GM11168 (cell line): Measurements from ENCODE around the gene KLF1.
"Not testable (repeated sequence)": the region's sequence is repeated elsewhere in the genome, so short reads cannot be mapped to it uniquely, and the experiment has no call there.

Experiments used
- in situ Hi-C: fragments of 300-500 bp; cut with MboI; formaldehyde crosslinking; loops from one replicate; pipeline ENCODE4 v1.12.0; 2022; ENCODE audit warnings: low sequenced_read_pairs; ENCODE audit not compliant: unreplicated experiment

KLF1 gene

GRCh38 chr19:12868540-12869112, 18.4 kb downstream of the KLF1 start:
- in situ Hi-C loops = no loop called here

- in situ Hi-C loops = no loop called here
Observed at GRCh38 chr19:12867120-12868099, 19.6 kb downstream of the KLF1 start.

GRCh38 chr19:12866416-12867119, 20.4 kb downstream of the KLF1 start:
- in situ Hi-C loops = no loop called here

DNA sequence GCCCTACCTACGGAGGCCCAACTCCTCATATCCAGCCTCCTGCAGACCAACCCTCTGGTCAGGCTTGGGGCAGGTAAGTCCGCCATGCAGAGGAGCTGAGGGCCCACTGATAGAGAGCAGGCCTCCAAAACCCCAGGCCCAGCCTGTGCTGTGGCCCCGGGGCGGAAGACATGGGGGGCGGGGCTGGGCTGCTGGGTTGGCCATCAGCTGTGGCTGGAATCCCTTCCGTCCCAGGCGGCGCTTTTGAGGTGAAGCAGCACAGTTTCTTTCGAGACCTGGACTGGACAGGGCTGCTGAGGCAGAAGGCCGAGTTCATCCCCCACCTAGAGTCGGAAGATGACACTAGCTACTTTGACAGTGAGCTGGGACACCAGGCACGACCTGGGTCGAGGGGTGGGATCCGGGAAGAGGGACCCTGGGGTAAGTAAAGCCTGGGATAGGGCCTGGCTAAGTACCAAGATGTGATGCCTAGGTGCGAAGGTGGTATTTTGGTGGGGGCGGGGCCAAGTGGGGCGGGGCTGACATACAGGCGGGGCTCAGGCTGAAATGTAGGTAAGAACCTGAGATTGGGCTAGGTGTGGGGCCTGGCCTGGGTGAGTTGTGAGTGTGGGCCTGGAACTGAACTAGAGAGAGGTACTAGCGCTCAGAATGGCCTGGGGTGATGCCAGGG, 21.1 kb downstream of the KLF1 start:
- in situ Hi-C loops = no loop called here

- in situ Hi-C loops = no loop called here
Observed at GRCh38 chr19:12864721-12865715, 22.0 kb downstream of the KLF1 start.

DNA sequence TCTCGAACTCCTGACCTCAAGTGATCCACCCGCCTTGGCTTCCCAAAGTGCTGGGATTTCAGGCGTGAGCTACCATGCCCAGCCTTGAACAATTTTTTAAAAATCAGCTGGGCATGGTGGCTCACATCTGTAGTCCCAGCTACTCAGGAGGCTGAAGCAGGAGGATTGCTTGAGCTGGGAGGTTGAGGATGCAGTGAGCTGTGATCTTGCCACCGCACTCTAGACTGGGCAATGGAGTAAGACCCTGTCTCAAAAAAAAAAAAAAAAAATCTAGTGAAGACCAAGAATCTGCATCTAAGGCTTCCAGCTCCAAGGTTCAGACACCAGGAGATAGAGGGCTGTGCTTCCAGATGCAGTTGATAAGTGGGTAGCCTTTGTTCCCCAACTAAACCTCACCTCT, 22.9 kb downstream of the KLF1 start:
- in situ Hi-C loops = no loop called here

GRCh38 chr19:12859546-12859945, 27.5 kb downstream of the KLF1 start:
- in situ Hi-C loops = no loop called here

DNA sequence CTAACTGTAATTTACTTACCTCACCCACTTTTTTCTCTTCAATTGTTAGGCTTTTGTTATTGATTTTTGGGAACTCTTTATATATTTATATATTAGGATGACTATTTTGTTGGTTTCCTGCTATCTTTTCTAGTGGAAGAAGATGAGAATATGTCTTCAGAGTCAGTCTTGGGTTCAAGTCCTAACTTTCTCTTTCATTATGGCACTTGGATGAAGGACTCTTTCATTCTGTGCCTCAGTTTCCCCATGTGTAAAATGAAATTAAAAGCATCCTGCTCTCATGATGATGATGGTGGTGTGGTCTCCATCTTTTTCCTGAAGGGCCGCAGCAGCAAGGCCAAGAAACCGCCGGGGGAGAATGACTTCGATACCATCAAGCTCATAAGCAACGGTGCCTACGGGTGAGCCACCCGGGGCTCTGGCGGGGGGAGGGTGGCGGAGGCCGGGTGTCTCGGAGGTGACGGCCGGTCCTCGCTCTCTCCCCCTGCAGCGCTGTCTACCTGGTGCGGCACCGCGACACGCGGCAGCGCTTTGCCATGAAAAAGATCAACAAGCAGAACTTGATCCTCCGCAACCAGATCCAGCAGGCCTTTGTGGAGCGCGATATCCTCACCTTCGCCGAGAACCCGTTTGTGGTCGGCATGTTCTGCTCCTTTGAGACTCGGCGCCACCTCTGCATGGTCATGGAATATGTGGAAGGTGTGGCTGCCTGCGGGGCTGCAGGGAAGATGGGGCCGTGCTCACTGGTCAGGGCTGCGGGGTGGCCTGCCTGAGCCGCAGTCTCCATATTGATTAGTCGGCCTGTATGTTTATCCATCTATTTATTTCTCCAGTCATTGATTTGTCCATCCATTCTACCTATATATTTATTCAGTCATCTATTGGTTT, 28.7 kb downstream of the KLF1 start:
- in situ Hi-C loops = no loop called here

DNA sequence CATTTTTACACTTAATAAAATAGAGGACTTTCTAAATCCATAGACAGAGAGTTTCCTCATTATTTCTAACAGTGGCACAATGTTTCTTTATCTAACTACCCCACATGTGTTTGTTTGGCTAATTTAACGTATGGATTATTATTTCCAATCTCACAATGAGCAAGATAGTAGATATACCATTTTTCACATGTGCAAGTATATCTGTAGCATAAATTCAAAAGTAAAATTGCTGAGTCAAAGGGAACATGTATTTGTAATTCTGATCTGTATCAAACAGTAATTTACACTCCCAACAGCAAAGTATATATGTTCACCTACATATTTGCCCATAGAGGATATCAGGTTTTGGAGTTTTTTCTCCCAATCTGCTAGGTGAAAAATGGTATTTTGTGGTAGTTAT, 30.3 kb downstream of the KLF1 start:
- in situ Hi-C loops = no loop called here

DNA sequence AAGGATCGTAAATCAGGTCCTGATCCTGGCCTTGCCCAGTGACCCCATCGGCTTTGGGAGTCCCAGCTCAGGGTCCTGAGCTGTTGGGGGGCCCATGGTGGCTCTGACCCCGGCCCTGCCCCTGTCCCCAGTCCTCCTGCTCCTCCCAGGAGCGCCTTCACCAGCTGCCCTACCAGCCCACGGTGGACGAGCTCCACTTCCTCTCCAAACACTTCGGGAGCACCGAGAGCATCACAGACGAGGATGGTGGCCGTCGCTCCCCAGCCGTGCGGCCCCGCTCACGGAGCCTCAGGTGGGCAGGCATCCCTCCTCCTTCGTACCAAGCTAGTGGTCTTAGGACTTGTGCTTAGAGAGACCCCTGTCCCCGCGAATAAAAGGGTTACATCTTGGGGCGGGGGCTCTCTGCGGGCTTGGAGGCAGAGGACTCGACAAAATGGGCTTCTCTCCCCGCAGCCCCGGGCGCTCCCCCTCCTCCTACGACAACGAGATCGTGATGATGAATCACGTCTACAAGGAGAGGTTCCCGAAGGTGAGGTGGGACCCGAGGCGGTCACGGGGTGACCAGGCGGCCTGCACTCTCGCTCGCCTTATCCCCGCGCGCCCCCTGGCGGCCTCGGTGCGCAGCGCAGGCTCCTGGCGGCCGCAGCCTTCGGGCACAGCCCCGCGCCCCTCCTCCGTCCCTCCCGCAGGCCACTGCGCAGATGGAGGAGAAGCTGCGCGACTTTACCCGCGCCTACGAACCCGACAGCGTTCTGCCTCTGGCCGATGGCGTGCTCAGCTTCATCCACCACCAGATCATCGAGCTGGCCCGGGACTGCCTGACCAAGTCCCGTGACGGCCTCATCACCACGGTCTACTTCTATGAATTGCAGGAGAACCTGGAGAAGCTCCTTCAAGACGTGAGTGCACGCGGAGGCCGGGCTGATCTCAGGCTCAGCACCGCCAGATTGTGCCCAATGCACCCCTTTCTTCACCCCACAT, 39.6 kb downstream of the KLF1 start:
- in situ Hi-C loops = no loop called here

GRCh38 chr19:12846613-12847012, 40.4 kb downstream of the KLF1 start:
- in situ Hi-C loops = not testable (repeated sequence)

GRCh38 chr19:12843999-12844732, 42.8 kb downstream of the KLF1 start:
- in situ Hi-C loops = no loop called here

DNA sequence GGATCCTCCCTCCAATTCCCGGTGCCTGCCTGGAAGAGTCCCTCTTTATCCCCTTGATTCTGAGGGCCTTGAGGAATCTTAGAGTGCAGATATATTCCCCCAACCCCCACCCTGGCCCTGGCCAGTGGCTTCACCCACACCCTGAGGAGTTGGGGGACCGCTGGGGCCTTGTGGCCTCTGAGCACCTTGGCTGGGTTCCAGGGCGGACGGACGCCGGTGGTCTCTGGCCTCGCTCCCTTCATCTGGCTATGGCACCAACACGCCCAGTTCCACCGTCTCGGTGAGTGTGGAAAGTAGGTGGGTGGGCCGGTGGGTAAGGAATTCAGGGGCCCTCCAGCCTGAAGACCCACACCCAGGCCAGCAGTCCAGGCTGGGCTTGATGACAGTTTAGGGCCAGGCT, 43.7 kb downstream of the KLF1 start:
- in situ Hi-C loops = no loop called here

DNA sequence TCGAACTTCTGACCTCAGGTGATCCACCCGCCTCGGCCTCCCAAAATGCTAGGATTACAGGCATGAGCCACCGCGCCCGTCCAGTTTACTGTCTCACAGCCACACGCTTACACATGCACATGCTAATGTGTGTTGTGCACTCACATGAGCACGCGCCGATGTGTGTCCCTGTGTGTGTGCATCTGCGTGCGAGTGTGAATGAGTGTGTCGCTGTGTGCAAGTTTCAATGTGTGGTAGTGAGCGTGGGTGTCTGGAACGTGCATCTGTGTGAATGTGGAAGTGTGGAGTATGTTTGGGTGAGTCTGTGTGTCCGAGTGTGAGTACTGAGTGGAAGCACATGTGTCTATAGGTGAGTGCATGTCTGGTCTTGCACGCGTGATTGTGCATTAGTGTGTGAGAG, 44.5 kb downstream of the KLF1 start:
- in situ Hi-C loops = no loop called here

GRCh38 chr19:12841094-12841493, 45.9 kb downstream of the KLF1 start:
- in situ Hi-C loops = no loop called here
